ENCODE results near the gene ANKRD60.

- no peak for TF ChIP-seq POLR2A (IDR thresholded peaks at IDR 0.05; ENCODE audit: low read depth, low read length)
- no peak for TF ChIP-seq POLR2AphosphoS5 (IDR thresholded peaks at IDR 0.05; ENCODE audit: low read depth, low read length)
- no peak for TF ChIP-seq SPI1 (IDR thresholded peaks at IDR 0.05; ENCODE audit: low read depth, low read length)
Measured at GRCh38 chr20:58213716-58214115, 14.7 kb downstream of the ANKRD60 start.
